GM12878 (cell line): ENCODE data around the gene ST7. TPM values are rescaled to one million over a fixed set of nuclear protein-coding genes. Genes with fewer than 3 reads are reported as not detected.

Experiments
- ATAC-seq: fragments of 200-7000 bp; cut with Tn5 transposase; 3 replicates; pipeline ENCODE4 v1.9.1; 2020; ENCODE audit warnings: mild to moderate bottlenecking, moderate library complexity
- BruUV-seq: library from RNA; stranded (reverse); fragments of 400-500 nt; replicated peaks from 2 replicates; lab custom pipeline; 2021; lab: Mats Ljungman, UMichigan
- CTCF ChIA-PET: fragments of 300-600 bp; sonication (Branson Sonifier 250); formaldehyde crosslinking; extraction: SDS; loops from one replicate; lab custom pipeline; 2021; ENCODE audit warnings: inconsistent platforms; lab: Yijun Ruan, JAX
- POLR2A ChIA-PET: fragments of 350-600 bp; formaldehyde crosslinking; extraction: SDS; loops from one replicate; lab custom pipeline; 2021; ENCODE audit warnings: inconsistent platforms; lab: Charles Lee
- RAD21 ChIA-PET: fragments of 300-600 bp; sonication (Branson Sonifier 250); formaldehyde crosslinking; loops from one replicate; lab custom pipeline; 2023; ENCODE audit warnings: antibody characterized with exemption; ENCODE audit not compliant: unreplicated experiment; lab: Charles Lee
- SMC1A ChIA-PET: fragments of 300-600 bp; sonication (Branson Sonifier 250); formaldehyde crosslinking; loops from one replicate; lab custom pipeline; 2023; ENCODE audit not compliant: unreplicated experiment, uncharacterized antibody; lab: Charles Lee
- DNase-seq: peaks from one replicate; pipeline ENCODE4 v3.0.0-alpha.2; 2011; ENCODE audit warnings: low read depth, low spot score
- FAIRE-seq: peaks from 3 replicates; lab custom pipeline; 2011; peaks lifted over from hg19 to GRCh38; lab: Jason Lieb, UNC
- H2AFZ ChIP-seq: 2 replicates; pipeline ENCODE4 v1.6.0; 2011; ENCODE audit warnings: low read depth, low read length, control low read depth; ENCODE audit not compliant: control insufficient read depth
- H3K27ac ChIP-seq: 2 replicates; pipeline ENCODE4 v1.5.1; 2011; ENCODE audit warnings: control low read depth; ENCODE audit not compliant: control insufficient read depth, insufficient read depth
- H3K27me3 ChIP-seq, 2 experiments: replicated peaks in 1 of 2; 2 replicates each; pipeline versions ENCODE4 v1.6.0 to v1.6.1; 2011; ENCODE audit warnings: low read length in 1 of 2; ENCODE audit not compliant: control insufficient read depth in 2 of 2, insufficient read depth in 2 of 2
- H3K36me3 ChIP-seq, 2 experiments: 2 replicates each; pipeline ENCODE4 v1.5.1; 2011; ENCODE audit warnings: low read length in 1 of 2; ENCODE audit not compliant: control insufficient read depth in 2 of 2, insufficient read depth in 2 of 2
- H3K4me1 ChIP-seq: 2 replicates; pipeline ENCODE4 v1.6.1; 2011; ENCODE audit warnings: mild to moderate bottlenecking, low read length, moderate library complexity, mixed read lengths; ENCODE audit not compliant: control insufficient read depth, insufficient read depth
- H3K4me2 ChIP-seq: 2 replicates; pipeline ENCODE4 v1.6.0; 2011; ENCODE audit warnings: control low read depth; ENCODE audit not compliant: control insufficient read depth, insufficient read depth
- H3K4me3 ChIP-seq: fragments of 200-600 bp; sonication (generic); 2 replicates; pipeline ENCODE4 v1.5.1; 2016
- H3K79me2 ChIP-seq: 2 replicates; pipeline ENCODE4 v1.6.0; 2011; ENCODE audit warnings: low read length; ENCODE audit not compliant: control insufficient read depth, insufficient read depth
- H3K9ac ChIP-seq: 2 replicates; pipeline ENCODE4 v1.8.0; 2011; ENCODE audit warnings: low read length, control low read depth, mixed read lengths; ENCODE audit not compliant: control insufficient read depth, insufficient read depth
- H3K9me3 ChIP-seq: replicated peaks from 3 replicates; pipeline ENCODE4 v1.5.1; 2011; ENCODE audit warnings: mild to moderate bottlenecking, low read length; ENCODE audit not compliant: control insufficient read depth, insufficient read depth
- H4K20me1 ChIP-seq: 2 replicates; pipeline ENCODE4 v1.6.0; 2011; ENCODE audit not compliant: control insufficient read depth, insufficient read depth
- ATF3 ChIP-seq: IDR thresholded peaks from 2 replicates; pipeline ENCODE4 v1.6.1; 2011; ENCODE audit warnings: low read depth, mild to moderate bottlenecking, low read length, moderate library complexity, borderline replicate concordance; ENCODE audit errors: extremely low read depth
- BCL11A ChIP-seq: IDR thresholded peaks from 2 replicates; pipeline ENCODE4 v1.6.1; 2011; ENCODE audit warnings: low read depth, low read length
- BCLAF1 ChIP-seq: fragments of 450-650 bp; IDR thresholded peaks from 2 replicates; pipeline ENCODE4 v1.6.1; 2017; ENCODE audit warnings: antibody characterized with exemption, mild to moderate bottlenecking, moderate library complexity
- BRCA1 ChIP-seq: IDR thresholded peaks from 2 replicates; pipeline ENCODE4 v1.6.1; 2011; ENCODE audit warnings: low read depth, low read length, improper control_type of control experiment
- CREM ChIP-seq: IDR thresholded peaks from 2 replicates; pipeline ENCODE4 v1.6.1; 2014; ENCODE audit warnings: antibody characterized with exemption, low read depth
- EP300 ChIP-seq, 2 experiments: fragments of 150-350 bp in 1 of 2; IDR thresholded peaks; 2 replicates each; pipeline ENCODE4 v1.6.1; 2011 to 2012; ENCODE audit warnings: low read depth in 2 of 2, low read length in 2 of 2, borderline replicate concordance in 1 of 2, improper control_type of control experiment in 1 of 2, inconsistent platforms in 1 of 2; ENCODE audit not compliant: control insufficient read depth in 1 of 2
- HDGF ChIP-seq: fragments of 450-650 bp; IDR thresholded peaks from 2 replicates; pipeline ENCODE4 v1.6.1; 2016; ENCODE audit warnings: antibody characterized with exemption
- IKZF2 ChIP-seq, 2 experiments: fragments of 450-650 bp; IDR thresholded peaks; 2 replicates each; pipeline ENCODE4 v1.6.1; 2017; ENCODE audit warnings: mild to moderate bottlenecking in 2 of 2, moderate library complexity in 2 of 2
- KDM1A ChIP-seq: fragments of 200-600 bp; sonication (generic); IDR thresholded peaks from 2 replicates; pipeline ENCODE4 v1.6.1; 2016; ENCODE audit warnings: borderline replicate concordance
- MYB ChIP-seq: fragments of 150-350 bp; IDR thresholded peaks from 2 replicates; pipeline ENCODE4 v1.6.1; 2014; ENCODE audit warnings: mild to moderate bottlenecking, low read depth, low read length, borderline replicate concordance
- NBN ChIP-seq: fragments of 450-650 bp; IDR thresholded peaks from 2 replicates; pipeline ENCODE4 v1.6.1; 2016
- NKRF ChIP-seq: fragments of 450-650 bp; conservative IDR thresholded peaks from 2 replicates; pipeline ENCODE4 v1.6.1; 2017; ENCODE audit warnings: mild to moderate bottlenecking, moderate library complexity
- POU2F2 ChIP-seq: IDR thresholded peaks from 3 replicates; pipeline ENCODE4 v1.6.1; 2011; ENCODE audit warnings: low read depth, mild to moderate bottlenecking, low read length, borderline replicate concordance
- TBL1XR1 ChIP-seq: IDR thresholded peaks from 2 replicates; pipeline ENCODE4 v1.6.1; 2012; ENCODE audit warnings: low read depth, low read length, improper control_type of control experiment
- YBX1 ChIP-seq: fragments of 450-650 bp; IDR thresholded peaks from 2 replicates; pipeline ENCODE4 v1.6.1; 2016; ENCODE audit warnings: antibody characterized with exemption
- ZNF217 ChIP-seq: fragments of 450-650 bp; IDR thresholded peaks from 2 replicates; pipeline ENCODE4 v1.6.1; 2017; ENCODE audit warnings: antibody characterized with exemption, mild to moderate bottlenecking
- ZNF24 ChIP-seq: fragments of 450-650 bp; IDR thresholded peaks from 2 replicates; pipeline ENCODE4 v1.6.1; 2017; ENCODE audit warnings: antibody characterized with exemption, mild to moderate bottlenecking
- ZNF622 ChIP-seq: fragments of 450-650 bp; IDR thresholded peaks from 2 replicates; pipeline ENCODE4 v1.6.1; 2017; ENCODE audit warnings: mild to moderate bottlenecking, inconsistent platforms
- WGBS: methylation state at CpG from one replicate; pipeline ENCODE4 v1.1.6; 2016; ENCODE audit warnings: low lambda C conversion rate; ENCODE audit not compliant: insufficient replicate concordance, insufficient coverage; ENCODE audit errors: missing lambda C conversion rate; 5-methylcytosine and 5-hydroxymethylcytosine counted together
- in situ Hi-C: fragments of 300-500 bp; cut with MboI; formaldehyde crosslinking; loops from 9 replicates; pipeline ENCODE4 v1.14.3; 2018; ENCODE audit warnings: mixed read lengths
- intact Hi-C: fragments of 100-400 bp; cut with micrococcal nuclease; formaldehyde crosslinking; loops from one replicate; pipeline ENCODE4 v1.14.2; 2022; ENCODE audit not compliant: unreplicated experiment
- polyA plus RNA-seq, 11 experiments: library from polyadenylated mRNA; depleted of rRNA in 4 of 11; unstranded in 6 of 11; stranded (reverse) in 5 of 11; fragments of >200 nt; fragmentation: Nextera tagmentation in 4 of 11; fragmentation: Illumina TruSeq in 1 of 11; extraction: Ambion mirVana in 4 of 11; extraction: Trizol in 1 of 11; gene quantifications; 1 replicate in 1 of 11; 2 replicates in 10 of 11; pipeline versions ENCODE4 v1.2.1 to v1.2.3, GENCODE V29; 2011 to 2016; ENCODE audit warnings: inconsistent platforms in 2 of 11, missing spikeins in 2 of 11, low read depth in 1 of 11
- total RNA-seq, 4 experiments: library from RNA; depleted of rRNA in 3 of 4; stranded (reverse); fragments of >200 nt in 3 of 4; fragmentation: Illumina TruSeq in 1 of 4; extraction: Trizol in 1 of 4; gene quantifications; 2 replicates each; pipeline versions ENCODE4 v1.2.1 to v1.2.3, GENCODE V29; 2013 to 2021

Gene ST7
- total and polyA plus RNA-seq, 10 of the 15 experiments (the other 5 are each of a cell fraction or from before 2014, with no cell fraction given) = 27.7 to 76.4 (median 53.6) TPM

GRCh38 chr7:116953906-116954838 is 871 bp downstream of the ST7 start:
- DNase-seq (no peak), FAIRE-seq (no peak), ATAC-seq (peak; percentile 17)
- Histone ChIP-seq H3K4me2 (peak overlapping the region; percentile 83), H2AFZ (peak overlapping the region; percentile 74), H3K4me3 (peak overlapping the region; percentile 76), H3K4me1 (peaks cover 22% of the 10 kb centered on the region), H3K27me3 (no peaks in the 10 kb centered on the region), H3K79me2 (peaks cover 60% of the 10 kb centered on the region), H3K36me3 (no peaks in the 10 kb centered on the region), H3K27ac (peak overlapping the region; percentile 98), H4K20me1 (no peaks in the 10 kb centered on the region), H3K9me3 (no peaks in the 10 kb centered on the region), H3K9ac (peak overlapping the region; percentile 98)
- ChIA-PET POLR2A (interaction anchor here (0.8 to 2.4 kb wide), 9 partner anchors 10 to 173 kb away, joined by 3 to 16 read pairs (median 3); no protein-coding TSS in a partner anchor), SMC1A (interaction anchor here (0.8 to 2.4 kb wide), 16 partner anchors 16 to 173 kb away, joined by 3 to 16 read pairs (median 4); no protein-coding TSS in a partner anchor), RAD21 (interaction anchor here (0.8 to 2.2 kb wide), 13 partner anchors 17 to 480 kb away, joined by 3 to 18 read pairs (median 3); no protein-coding TSS in a partner anchor), CTCF (interaction anchor here (1.0 to 2.3 kb wide), 9 partner anchors 16 to 173 kb away, joined by 3 to 16 read pairs (median 5); no protein-coding TSS in a partner anchor)
- under 1% methylated on average over 63 of the region's 63 CpGs for WGBS
- in situ Hi-C loops (no loop called here), intact Hi-C loops (loop anchor here (2.0 kb wide), 3 partner anchors 17 to 31 kb away; no protein-coding TSS in a partner anchor)
- BruUV-seq = no TSS peak
- TF ChIP-seq KDM1A = no peak
- 0 out of 4 replicates have a peak, but pooled peaks of 1 of the 2 experiments have one; percentile 19 for TF ChIP-seq EP300 (IDR thresholded peaks at IDR 0.05; ENCODE audit: borderline replicate concordance in 1 of 2, control insufficient read depth in 1 of 2, low read depth in 2 of 2, low read length in 2 of 2)
- TF ChIP-seq ZNF217 = no peak
- TF ChIP-seq ATF3 = no peak
- 0 out of 2 replicates have a peak, but pooled peaks have one; percentile 7 for TF ChIP-seq ZNF24
- peak; percentile 75 to 76 for TF ChIP-seq IKZF2 (IDR thresholded peaks at IDR 0.05)
- peak; percentile 56; the same call in 1 of the 2 replicates for TF ChIP-seq NBN
- TF ChIP-seq ZNF622 = no peak
- no peak; the same call in 2 of the 3 replicates for TF ChIP-seq POU2F2
- TF ChIP-seq HDGF = no peak
- TF ChIP-seq BRCA1 = no peak
- no peak for TF ChIP-seq TBL1XR1
- no peak for TF ChIP-seq BCLAF1
- 0 out of 2 replicates have a peak, but pooled peaks have one; percentile 10 for TF ChIP-seq BCL11A
- TF ChIP-seq NKRF = peak; percentile 69
- peak; percentile 71 for TF ChIP-seq CREM
- no peak for TF ChIP-seq MYB
- no peak for TF ChIP-seq YBX1
